ENCODE measurements around the gene WRAP53.

WRAP53 gene

DNA sequence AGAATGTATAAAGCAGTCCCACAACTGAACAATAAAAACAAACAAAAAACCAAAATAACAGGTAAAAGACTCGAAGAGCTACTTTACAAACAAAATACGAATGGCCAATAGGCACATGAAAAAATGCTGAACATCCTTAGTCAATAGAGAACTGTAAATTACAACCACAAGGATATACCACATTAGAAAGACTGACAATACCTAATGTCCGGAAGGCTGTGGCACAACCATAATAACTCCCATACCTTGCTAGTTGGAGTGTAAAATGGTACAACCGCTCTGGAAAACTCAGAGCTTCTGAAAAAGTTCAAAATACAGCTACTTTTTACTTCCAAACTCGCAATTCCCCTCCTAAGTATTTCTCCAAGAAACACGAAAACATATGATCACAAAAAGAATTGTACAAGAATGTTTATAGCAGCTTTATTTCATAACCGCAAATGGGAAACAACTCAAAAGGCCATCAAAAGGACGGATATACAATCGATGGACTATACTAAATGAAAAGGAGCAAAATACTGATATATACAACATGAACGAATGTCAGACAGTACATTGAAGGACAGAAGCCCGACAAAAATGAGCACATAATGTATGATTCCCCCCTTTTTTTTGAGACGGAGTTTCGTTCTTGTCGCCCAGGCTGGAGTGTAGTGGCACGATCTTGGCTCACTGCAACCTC is 3.3 kb upstream of the WRAP53 start:
- no peak for DNase-seq

DNA sequence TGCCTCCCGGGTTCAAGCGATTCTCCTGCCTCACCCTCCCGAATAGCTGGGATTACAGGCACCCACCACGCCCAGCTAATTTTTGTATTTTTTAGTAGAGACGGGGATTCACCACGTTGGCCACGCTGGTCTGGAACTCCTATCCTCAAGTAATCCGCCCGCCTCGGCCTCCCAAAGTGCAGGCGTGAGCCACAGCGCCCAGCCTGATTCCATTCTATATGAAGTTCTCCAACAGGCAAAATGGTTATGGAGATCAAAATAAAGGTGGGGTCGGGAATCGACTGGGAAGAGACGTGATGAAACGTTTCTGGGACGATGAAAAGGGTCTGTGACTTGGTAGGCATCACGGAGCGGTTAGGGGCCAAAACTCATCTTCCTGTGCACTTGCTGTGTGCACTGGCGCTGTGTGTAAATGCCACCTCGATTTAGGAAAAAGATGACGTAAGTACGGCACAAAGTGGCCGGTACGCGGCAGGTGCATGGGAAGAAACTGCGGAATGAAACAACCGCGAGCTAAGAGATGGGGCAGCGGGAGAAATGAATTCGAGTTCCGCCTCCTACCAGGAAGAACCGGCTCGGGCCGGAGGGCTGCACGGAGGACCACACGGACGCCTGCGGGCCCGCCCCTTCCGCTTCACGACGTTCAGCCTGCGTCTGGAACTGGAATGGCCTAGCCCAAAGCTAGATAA is 2.6 kb upstream of the WRAP53 start:
- DNase-seq, result peak; percentile 95

DNA sequence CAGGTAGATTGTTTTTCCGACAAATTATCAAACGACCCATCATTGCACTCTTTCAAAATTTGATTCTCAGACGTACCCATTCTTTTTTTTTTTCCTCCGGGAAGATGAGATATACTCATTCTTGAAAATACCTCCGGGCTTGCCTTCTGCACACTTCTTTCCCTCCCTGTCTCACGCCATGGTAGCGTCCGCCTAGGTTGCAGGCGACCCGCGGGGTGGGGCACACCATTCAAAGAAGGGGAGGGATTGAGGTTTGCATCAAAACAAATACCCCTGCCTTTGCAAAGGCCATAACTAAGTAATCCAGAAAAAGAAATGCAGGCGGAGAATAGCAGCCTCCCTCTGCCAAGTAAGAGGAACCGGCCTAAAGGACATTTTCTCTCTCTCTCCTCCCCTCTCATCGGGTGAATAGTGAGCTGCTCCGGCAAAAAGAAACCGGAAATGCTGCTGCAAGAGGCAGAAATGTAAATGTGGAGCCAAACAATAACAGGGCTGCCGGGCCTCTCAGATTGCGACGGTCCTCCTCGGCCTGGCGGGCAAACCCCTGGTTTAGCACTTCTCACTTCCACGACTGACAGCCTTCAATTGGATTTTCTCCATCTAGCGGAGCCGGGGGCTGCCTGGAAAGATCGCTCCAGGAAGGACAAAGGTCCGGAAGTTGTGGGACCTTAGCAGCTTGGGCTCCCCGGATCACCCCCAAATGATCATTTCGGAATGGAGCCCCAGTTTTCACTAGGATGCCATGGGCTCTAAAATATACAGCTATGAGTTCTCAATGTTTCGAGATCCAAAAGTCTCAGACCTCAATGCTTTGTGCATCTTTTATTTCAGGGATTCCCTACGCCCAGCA is 1.8 kb upstream of the WRAP53 start:
- DNase-seq, result peak; percentile 95

DNA sequence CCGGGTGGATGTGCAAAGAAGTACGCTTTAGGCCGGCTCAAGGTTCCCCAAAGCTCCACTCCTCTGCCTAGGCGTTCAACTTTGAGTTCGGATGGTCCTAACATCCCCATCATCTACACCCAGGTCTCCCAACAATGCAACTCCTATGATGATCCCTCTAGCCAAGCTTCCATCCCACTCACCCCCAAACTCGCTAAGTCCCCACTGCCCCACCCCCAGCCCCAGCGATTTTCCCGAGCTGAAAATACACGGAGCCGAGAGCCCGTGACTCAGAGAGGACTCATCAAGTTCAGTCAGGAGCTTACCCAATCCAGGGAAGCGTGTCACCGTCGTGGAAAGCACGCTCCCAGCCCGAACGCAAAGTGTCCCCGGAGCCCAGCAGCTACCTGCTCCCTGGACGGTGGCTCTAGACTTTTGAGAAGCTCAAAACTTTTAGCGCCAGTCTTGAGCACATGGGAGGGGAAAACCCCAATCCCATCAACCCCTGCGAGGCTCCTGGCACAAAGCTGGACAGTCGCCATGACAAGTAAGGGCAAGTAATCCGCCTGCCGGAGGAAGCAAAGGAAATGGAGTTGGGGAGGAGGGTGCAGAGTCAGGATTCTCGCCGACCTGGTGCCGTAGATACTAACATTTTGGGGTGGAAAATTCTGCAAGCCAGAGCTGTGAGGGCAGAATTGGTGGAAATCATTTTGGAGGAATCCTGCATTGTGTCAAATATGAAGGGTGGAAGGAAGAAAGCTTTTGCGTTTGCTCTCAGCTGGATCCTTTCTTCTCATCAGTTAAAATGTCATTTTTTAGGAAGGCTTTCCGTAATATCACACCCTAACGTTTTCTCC is 987 bp upstream of the WRAP53 start, which contains the start of gene TP53:
TP53 (minus strand) TSS at position 419 of the 836 bp plus-strand sequence. CDS start 10,896 bp downstream, outside the sequence.
- DNase-seq, result peak; percentile 93

GRCh38 chr17:7688808-7689316 is 585 bp downstream of the WRAP53 start:
- no peak for DNase-seq

GRCh38 chr17:7695586-7695985 is 7.3 kb downstream of the WRAP53 start:
- no peak for DNase-seq

DNA sequence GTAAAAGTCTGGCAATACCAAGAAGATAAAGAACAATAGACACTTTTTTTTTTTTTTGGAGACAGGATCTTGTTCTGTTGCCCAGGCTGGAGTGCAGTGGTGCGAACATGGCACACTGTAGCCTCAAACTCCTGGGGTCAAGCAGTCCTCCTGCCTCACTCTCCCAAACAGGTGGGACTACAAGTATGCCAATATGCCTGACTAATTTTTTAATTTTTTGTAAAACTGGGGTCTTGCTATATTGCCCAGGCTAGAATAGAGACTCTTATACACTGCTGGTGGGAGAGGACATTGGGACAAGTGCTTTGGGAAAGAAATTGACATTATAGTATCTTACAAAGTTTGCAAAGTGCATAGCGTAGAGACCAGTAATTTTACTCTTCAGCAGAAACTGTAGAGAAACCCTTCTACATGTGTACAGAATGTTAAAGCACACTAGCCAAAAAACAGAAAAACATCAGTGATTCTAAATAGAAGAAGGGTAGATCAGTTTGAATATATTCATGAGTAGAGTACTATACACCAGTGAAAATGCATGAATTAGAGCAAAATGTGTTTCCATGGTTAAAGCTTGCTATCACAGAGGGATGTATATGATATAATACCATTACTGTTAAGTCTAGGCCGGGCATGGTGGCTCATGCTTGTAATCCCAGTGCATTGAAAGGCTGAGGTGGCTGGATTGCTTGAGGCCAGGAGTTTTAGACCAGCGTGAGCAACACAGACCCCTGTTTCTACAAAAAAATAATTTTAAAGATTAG is 9.7 kb downstream of the WRAP53 start:
- no peak for DNase-seq

DNA sequence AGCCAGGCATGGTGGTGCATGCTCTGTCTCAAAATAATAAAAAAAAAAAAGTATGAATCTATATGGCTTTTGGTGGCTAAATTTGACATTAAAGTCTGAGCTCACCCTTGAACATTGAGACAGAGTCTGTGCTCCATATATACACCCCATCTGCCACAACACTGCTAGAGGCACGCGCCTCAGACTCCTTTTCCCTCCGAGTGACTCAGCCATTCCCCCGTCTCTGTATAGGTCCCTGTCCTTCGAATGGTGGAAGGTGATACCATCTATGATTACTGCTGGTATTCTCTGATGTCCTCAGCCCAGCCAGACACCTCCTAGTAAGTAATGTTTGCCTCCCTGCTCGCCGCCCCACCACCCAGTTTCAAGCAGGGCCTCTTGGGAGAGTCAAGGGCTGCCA is 12.2 kb downstream of the WRAP53 start:
- no peak for DNase-seq

DNA sequence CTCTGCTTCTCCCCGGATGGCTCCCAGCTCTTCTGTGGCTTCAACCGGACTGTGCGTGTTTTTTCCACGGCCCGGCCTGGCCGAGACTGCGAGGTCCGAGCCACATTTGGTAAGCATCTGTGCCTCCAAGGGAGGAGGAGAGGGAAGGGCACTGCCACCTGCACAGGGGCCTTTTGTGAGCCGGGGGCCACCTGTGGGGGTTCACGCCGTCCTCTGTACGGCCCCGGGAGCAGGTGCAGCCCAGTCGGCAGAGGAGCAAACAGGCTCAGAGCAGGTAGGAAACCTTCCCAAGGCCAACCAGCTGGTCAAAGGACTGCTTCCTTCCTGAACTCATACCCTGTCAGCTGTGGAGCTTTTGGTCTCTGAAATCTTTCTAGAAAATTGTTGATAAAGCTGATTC is 13.4 kb downstream of the WRAP53 start:
- DNase-seq, result no peak

DNA sequence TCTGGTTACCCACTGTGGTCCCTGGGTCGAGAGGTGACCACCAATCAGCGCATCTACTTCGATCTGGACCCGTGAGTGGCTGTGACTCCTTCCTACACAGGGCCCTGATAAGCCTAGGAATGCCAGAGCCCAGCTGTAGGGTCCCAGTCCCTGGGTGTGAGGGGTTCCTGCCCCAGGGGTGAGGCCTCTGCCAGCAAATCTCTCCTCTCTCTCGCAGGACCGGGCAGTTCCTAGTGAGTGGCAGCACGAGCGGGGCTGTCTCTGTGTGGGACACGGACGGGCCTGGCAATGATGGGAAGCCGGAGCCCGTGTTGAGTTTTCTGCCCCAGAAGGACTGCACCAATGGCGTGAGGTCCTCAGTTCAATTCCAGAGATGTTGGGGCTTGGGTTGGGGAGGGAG is 14.5 kb downstream of the WRAP53 start:
- no peak for DNase-seq

DNA sequence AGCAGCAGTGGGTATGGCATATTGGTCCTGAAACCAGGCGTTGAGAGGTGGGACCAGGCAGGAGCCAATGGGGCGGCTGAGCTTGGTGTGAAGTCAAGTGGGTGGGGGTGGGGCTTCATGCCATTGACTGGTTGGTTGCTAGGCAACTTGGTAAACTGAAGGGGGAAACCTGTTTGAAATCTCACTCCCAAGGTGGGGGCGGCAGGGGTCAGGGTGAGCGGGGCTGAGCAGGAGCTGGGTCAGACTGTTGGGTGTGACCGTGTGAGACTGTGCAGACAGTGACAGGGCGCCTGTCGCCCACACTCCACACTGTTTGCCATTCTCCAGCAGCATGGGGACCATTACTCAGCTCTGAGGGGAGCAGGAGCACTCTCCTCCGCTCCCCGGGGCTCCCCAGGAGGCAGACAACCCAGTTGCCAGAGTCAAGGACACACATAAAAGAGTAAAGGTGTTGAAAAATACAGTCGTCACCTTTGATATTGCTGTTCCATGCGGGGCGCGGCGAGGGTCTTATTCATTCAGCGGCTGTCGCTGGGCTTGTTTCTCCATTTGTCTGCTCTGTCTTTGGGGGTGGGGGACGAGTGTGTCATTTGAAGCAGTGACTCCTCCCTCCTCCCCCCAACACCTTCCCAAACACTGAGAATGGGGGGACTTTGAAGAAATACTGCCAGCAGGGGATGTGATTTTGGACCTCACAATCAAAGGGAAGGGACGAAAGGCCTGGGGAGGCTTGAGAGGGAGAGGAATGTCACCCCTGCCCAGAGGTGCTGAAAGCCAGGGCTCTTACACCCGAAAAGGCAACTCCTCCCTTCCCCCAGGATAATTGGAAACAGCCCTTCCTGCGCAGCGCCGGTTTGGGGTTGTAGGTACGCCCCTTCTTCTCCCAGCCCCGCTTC is 15.6 kb downstream of the WRAP53 start:
- DNase-seq, result peak; percentile 55

DNA sequence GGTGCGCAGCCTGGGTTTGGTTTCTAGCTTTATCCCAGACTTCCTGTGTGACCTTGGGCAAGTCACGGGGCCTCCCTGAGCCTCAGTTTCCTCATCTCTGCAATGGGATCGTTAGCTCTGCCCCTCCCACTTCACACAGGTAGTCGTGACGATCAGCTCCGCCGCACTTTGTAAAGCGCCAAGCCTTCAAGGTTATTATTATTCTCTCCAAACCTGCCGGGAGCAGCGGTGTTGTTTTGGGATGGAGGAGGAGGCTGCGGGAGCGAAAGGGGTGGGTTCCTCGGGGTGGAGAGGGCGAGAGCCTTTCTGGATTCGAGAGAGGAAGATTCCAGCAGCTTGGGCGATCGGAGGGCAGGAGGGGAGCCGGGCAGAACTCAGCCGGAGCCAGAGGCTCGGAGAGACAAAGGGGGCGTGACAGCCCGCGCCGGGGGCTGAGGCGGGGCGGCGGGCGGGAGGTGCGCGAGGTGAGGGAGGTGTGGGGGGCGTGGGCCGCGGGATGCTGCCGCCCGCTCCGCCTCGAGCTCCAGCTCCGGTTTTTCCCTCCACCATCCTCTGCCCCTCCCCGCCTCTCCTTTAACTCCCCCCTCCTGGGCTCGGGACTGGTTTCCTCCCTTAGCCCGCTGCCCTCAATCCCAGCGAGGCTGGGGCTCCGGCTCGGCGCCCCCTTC is 16.5 kb downstream of the WRAP53 start, which contains the start of gene EFNB3:
EFNB3 (plus strand) TSS at position 602 of the 668 bp plus-strand sequence. CDS start 397 bp downstream, outside the sequence.
- DNase-seq, result peak; percentile 65

- DNase-seq, result no peak
These were observed 17.3 kb downstream of the WRAP53 start for GRCh38 chr17:7705269-7706255.

- DNase-seq, result no peak
These were observed 18.5 kb downstream of the WRAP53 start for GRCh38 chr17:7706631-7707354.

DNA sequence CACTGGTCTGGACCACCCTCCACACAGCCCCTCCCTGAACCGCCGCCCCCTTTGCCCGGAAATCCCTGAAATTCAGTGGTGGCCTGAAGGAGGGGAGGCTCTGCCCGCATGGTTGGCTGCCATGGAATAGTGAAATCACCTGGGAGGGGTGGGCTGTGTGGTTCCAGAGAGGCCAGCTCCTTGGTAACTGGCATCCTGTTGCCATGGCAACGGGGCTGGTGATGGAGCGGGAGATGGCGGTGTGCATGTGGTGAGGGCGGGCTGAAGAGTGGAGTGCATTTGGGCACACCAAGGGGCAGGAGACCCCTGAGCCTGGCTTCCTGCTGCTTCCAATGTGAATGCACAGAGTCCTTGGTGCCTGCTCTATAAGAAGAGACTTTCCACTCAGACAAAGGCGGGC is 19.2 kb downstream of the WRAP53 start:
- DNase-seq, result no peak

- no peak for DNase-seq
These were observed 19.8 kb downstream of the WRAP53 start for GRCh38 chr17:7707858-7708750.

DNA sequence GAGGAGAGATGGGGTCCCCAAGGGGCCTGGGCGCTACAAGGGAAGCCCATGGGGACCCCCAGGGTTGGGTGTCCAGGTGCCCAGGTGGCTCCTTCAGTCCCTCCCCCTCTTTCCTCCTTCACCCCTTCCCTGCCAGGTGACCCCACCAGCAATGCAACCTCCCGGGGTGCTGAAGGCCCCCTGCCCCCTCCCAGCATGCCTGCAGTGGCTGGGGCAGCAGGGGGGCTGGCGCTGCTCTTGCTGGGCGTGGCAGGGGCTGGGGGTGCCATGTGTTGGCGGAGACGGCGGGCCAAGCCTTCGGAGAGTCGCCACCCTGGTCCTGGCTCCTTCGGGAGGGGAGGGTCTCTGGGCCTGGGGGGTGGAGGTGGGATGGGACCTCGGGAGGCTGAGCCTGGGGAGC is 20.8 kb downstream of the WRAP53 start:
- DNase-seq, result no peak
